ENCODE data around the gene NHLRC4. TPM values are rescaled to one million over a fixed set of nuclear protein-coding genes. Genes with fewer than 3 reads are reported as not detected.

The NHLRC4 gene
- total and polyA plus RNA-seq, 2 of the 4 experiments (the other 2 are of a cell fraction): 0.72 to 0.84 TPM

- H4K20me1 ChIP-seq (ENCODE audit: insufficient read depth, low read length): peaks cover 16% of the 10 kb centered on the region
- no peaks in the 10 kb centered on the region for H3K27me3 ChIP-seq (ENCODE audit: control insufficient read depth, insufficient read depth, low read length)
- H4K8ac ChIP-seq (ENCODE audit: low read depth in 2 of 2, low read length in 2 of 2): no peak overlapping the region
- BruUV-seq (replicated peaks): no TSS peak
- POLR2A ChIA-PET (ENCODE audit: unreplicated experiment): interaction anchor here (0.6 kb wide), 1 partner anchor 22 kb away, joined by 3 read pairs; no protein-coding TSS in a partner anchor
- no peak overlapping the region for H3K4me2 ChIP-seq (ENCODE audit: low read depth, low read length)
- H2AK9ac ChIP-seq (replicated peaks; ENCODE audit: low read depth, low read length, poor library complexity): peak overlapping the region; percentile 13
- H3K4me3 ChIP-seq (ENCODE audit: insufficient read depth, low read depth, low read length): no peak overlapping the region
- no peaks in the 10 kb centered on the region for H3K9me3 ChIP-seq (ENCODE audit: control insufficient read depth, insufficient read depth, low read length)
- WGBS, 2 experiments (ENCODE audit: extremely low coverage in 2 of 2, insufficient read length in 1 of 2): 98% methylated on average over 12 of the region's 54 CpGs; no CpG with 5 or more reads in 1 of the 2 experiments
- no peak overlapping the region for H2AFZ ChIP-seq (replicated peaks; ENCODE audit: low read length, poor library complexity)
- H3K4me1 ChIP-seq (ENCODE audit: control insufficient read depth, insufficient read depth, low read length): 0 out of 2 replicates have a peak, but pooled peaks cover under 1% of the 10 kb centered on the region
- DNase-seq (no peak), ATAC-seq (ENCODE audit: low read depth) (no peak)
- intact Hi-C loops (cut with micrococcal nuclease) (no loop called here), in situ Hi-C loops (cut with MboI; ENCODE audit: low sequenced_read_pairs) (no loop called here), dilution Hi-C loops (cut with HindIII; ENCODE audit: low sequenced_read_pairs, unreplicated experiment) (no loop called here)
- H3K23ac ChIP-seq (ENCODE audit: low read depth, low read length): no peak overlapping the region
- H4K91ac ChIP-seq (ENCODE audit: insufficient read depth, low read depth, low read length): no peak overlapping the region
- H3K9me1 ChIP-seq (ENCODE audit: insufficient read depth, low read length): no peaks in the 10 kb centered on the region
- CTCF ChIA-PET: no interaction called here
- H2BK120ac ChIP-seq (ENCODE audit: low read depth, low read length): no peak overlapping the region
- 0 out of 2 replicates have a peak, but pooled peaks have one; percentile 5 for TF ChIP-seq CTCF (conservative IDR thresholded peaks at IDR 0.05; ENCODE audit: low read depth, low read length)
- no peak for TF ChIP-seq MAZ (IDR thresholded peaks at IDR 0.05; ENCODE audit: borderline replicate concordance, low read depth, low read length)
- TF ChIP-seq RFX5 (IDR thresholded peaks at IDR 0.05; ENCODE audit: low read depth, low read length): no peak
- H3K36me3 ChIP-seq (ENCODE audit: control insufficient read depth, insufficient read depth, low read length): peaks cover 32% of the 10 kb centered on the region
- H2BK5ac ChIP-seq (ENCODE audit: low read depth, low read length, poor library complexity, severe bottlenecking): no peak overlapping the region
- no peak overlapping the region for H2BK15ac ChIP-seq (ENCODE audit: low read depth, low read length)
- H3K27ac ChIP-seq (ENCODE audit: insufficient read depth, low read length): no peak overlapping the region
- no peak overlapping the region for H3K4ac ChIP-seq (ENCODE audit: low read depth, low read length)
- no peak overlapping the region for H3K18ac ChIP-seq (ENCODE audit: low read depth, low read length)
- H3K14ac ChIP-seq (replicated peaks; ENCODE audit: low read depth, low read length): no peak overlapping the region
- peaks cover 0 to 12% of the 10 kb centered on the region in 2 experiments; a peak in 2 of 4 replicates for H3K79me1 ChIP-seq (ENCODE audit: low read depth in 1 of 2, low read length in 2 of 2)
- no peak overlapping the region for H2BK20ac ChIP-seq (ENCODE audit: low read depth, low read length)
- H3K56ac ChIP-seq (ENCODE audit: extremely low read depth, insufficient read depth, low read length): no peak overlapping the region
- H3K9ac ChIP-seq (ENCODE audit: low read depth, low read length): no peak overlapping the region
- H2AK5ac ChIP-seq (ENCODE audit: low read depth, low read length): no peak overlapping the region
- H4K5ac ChIP-seq (ENCODE audit: low read depth, low read length): no peak overlapping the region
Measured at GRCh38 chr16:549544-550263, 17.1 kb upstream of the NHLRC4 start.
